Fibroblast of villous mesenchyme (primary cell): ENCODE measurements around the gene SLC22A31. TPM values are rescaled to one million over a fixed set of nuclear protein-coding genes. Genes with fewer than 3 reads are reported as not detected.
A peak's percentile ranks its signal among the peaks of the same experiment; 100 is the strongest.

Source experiments
- DNase-seq: peaks from one replicate; pipeline ENCODE4 v3.0.0-alpha.2; 2010; ENCODE audit warnings: low read depth
- H3K4me3 ChIP-seq: 2 replicates; pipeline ENCODE4 v1.5.1; 2011; ENCODE audit warnings: low read depth, mild to moderate bottlenecking, low read length
- total RNA-seq: library from RNA; depleted of rRNA; stranded (reverse); fragments of >200 nt; gene quantifications from 2 replicates; pipeline ENCODE4 v1.2.3, GENCODE V29; 2012
- TF ChIP-seq, protein P1 (sequence below): IDR thresholded peaks from 2 replicates; pipeline ENCODE4 v1.5.1; 2012; ENCODE audit warnings: low read depth, mild to moderate bottlenecking, low read length; ENCODE audit not compliant: insufficient read depth

SLC22A31 gene
- total RNA-seq, 1 donor, result under 0.01 TPM

DNA sequence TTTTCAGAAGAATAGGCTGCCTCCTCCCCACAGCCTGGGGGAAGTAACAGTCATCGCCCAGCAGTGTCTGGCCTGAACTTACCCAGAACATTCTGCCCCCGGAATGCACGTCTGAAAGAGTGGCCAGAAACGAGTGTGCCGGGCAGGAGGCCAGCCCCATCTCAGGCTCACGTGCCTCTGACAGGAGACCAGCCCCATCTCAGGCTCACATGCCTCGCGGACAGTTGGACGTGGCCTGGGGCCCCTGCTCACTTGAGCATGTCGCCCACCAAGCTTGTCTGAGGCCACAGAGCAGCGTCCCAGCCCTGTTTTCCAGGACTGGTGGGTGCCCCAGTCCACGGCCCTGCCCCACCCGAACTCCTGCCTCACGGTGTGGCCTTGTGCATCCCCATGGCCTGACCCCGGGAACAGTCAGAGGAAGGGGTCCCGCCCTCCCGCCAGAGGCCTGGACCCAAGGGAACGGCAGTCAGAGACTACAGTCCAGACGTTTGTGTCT, 45.1 kb downstream of the SLC22A31 start:
- TF ChIP-seq, protein P1, sequence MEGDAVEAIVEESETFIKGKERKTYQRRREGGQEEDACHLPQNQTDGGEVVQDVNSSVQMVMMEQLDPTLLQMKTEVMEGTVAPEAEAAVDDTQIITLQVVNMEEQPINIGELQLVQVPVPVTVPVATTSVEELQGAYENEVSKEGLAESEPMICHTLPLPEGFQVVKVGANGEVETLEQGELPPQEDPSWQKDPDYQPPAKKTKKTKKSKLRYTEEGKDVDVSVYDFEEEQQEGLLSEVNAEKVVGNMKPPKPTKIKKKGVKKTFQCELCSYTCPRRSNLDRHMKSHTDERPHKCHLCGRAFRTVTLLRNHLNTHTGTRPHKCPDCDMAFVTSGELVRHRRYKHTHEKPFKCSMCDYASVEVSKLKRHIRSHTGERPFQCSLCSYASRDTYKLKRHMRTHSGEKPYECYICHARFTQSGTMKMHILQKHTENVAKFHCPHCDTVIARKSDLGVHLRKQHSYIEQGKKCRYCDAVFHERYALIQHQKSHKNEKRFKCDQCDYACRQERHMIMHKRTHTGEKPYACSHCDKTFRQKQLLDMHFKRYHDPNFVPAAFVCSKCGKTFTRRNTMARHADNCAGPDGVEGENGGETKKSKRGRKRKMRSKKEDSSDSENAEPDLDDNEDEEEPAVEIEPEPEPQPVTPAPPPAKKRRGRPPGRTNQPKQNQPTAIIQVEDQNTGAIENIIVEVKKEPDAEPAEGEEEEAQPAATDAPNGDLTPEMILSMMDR, result no peak
- no peak overlapping the region for H3K4me3 ChIP-seq
- peak; percentile 88 for DNase-seq

GRCh38 chr16:89154390-89155183, 45.8 kb downstream of the SLC22A31 start:
- TF ChIP-seq, protein P1, result no peak
- no peak for DNase-seq
- H3K4me3 ChIP-seq, result no peak overlapping the region

- H3K4me3 ChIP-seq, result no peak overlapping the region
- TF ChIP-seq, protein P1, result no peak
- no peak for DNase-seq
Observed at GRCh38 chr16:89153848-89154271, 46.5 kb downstream of the SLC22A31 start.

DNA sequence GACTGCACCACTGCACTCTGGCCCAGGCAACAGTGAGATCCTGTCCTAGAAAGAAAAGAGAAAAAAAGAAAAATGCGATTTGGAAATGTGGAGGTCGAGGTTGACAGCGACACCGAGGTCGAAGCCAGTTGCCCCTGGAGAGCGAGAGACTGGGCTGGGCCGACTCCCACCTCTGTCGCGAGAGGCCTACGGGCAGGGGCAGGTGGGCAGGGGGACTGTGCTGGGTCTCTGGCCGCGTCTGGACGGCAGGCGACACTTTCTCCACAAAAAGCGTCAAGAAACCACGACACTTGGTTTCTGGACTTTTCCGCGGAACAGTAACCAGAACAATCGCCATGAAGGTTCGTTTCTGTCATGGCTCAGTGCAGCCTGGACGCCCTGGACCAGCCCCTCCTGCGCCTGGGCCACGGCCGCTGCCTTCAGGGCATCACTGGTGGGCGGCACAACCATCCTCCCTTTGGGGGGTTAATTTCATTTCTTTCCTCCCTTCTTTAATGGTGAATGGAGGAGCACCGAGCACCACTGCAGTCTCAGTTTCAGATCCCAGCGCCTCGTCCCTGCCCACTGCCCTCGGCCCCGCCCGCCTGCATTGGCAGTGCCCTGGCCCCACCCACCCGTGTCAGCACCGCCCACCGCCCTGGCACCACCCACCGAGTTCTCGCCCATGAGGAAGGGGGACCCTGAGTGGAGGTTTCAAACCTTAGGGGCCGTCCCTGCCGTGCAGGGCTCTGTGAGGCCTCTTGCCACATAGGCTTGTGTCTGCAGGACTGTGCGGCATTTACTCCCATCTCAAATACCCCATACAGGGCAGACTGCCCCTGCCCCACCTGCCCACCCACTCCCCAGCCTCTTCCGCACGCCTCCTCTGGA, 47.3 kb downstream of the SLC22A31 start:
- no peak for DNase-seq
- TF ChIP-seq, protein P1, result no peak

GRCh38 chr16:89150981-89151380, 49.4 kb downstream of the SLC22A31 start:
- no peak for DNase-seq

More for the DNA sequence above, 47.3 kb downstream of the SLC22A31 start:
- H3K4me3 ChIP-seq, result no peak overlapping the region

More at GRCh38 chr16:89150981-89151380, 49.4 kb downstream of the SLC22A31 start:
- TF ChIP-seq, protein P1, result no peak
- H3K4me3 ChIP-seq, result no peak overlapping the region
